Suprapubic skin (tissue), 4 donors: ENCODE measurements around the gene PTCHD1. TPM values are rescaled to one million over a fixed set of nuclear protein-coding genes. Genes with fewer than 3 reads are reported as not detected.

ENCODE experiments used
- DNase-seq, 2 donors: peaks; one replicate each; pipeline ENCODE4 v3.0.0-alpha.2; 2019; ENCODE audit warnings: low spot score in 2 of 2
- H3K27ac ChIP-seq: fragments of 200-600 bp; sonication (generic); one replicate; pipeline ENCODE4 v1.5.1; 2019
- H3K27me3 ChIP-seq: fragments of 200-600 bp; sonication (generic); one replicate; pipeline ENCODE4 v1.5.1; 2019
- H3K36me3 ChIP-seq: fragments of 200-600 bp; sonication (generic); one replicate; pipeline ENCODE4 v1.5.1; 2019
- H3K4me1 ChIP-seq: fragments of 200-600 bp; sonication (generic); one replicate; pipeline ENCODE4 v1.5.1; 2019
- H3K4me3 ChIP-seq: fragments of 200-600 bp; sonication (generic); one replicate; pipeline ENCODE4 v1.5.1; 2019; ENCODE audit warnings: mild to moderate bottlenecking
- H3K9me3 ChIP-seq: fragments of 200-600 bp; sonication (generic); one replicate; pipeline ENCODE4 v1.5.1; 2019
- EP300 ChIP-seq: sonication (generic); formaldehyde crosslinking; IDR thresholded peaks from one replicate; pipeline ENCODE4 v1.6.1; 2017; ENCODE audit warnings: antibody characterized with exemption
- POLR2A ChIP-seq, 2 donors: fragments of 450-650 bp; IDR thresholded peaks; one replicate each; pipeline ENCODE4 v1.6.1; 2017; ENCODE audit warnings: antibody characterized with exemption in 2 of 2, mild to moderate bottlenecking in 2 of 2, moderate library complexity in 2 of 2
- POLR2AphosphoS5 ChIP-seq, 3 donors: sonication (generic); formaldehyde crosslinking; IDR thresholded peaks; one replicate each; pipeline ENCODE4 v1.6.1; 2017; ENCODE audit warnings: antibody characterized with exemption in 3 of 3
- WGBS: methylation state at CpG from one replicate; pipeline ENCODE4 v1.1.5; 2018; 5-methylcytosine and 5-hydroxymethylcytosine counted together
- total RNA-seq, 4 donors: library from RNA; depleted of rRNA; stranded (reverse); fragments of >200 nt; gene quantifications; one replicate each; pipeline ENCODE4 v1.1.0, GENCODE V29; 2016
- TF ChIP-seq, protein P1 (sequence below), 2 donors: fragments of 200-600 bp in 1 of 2; fragments of 450-650 bp in 1 of 2; sonication (generic) in 1 of 2; IDR thresholded peaks; one replicate each; pipeline ENCODE4 v1.5.1; 2016 to 2019; ENCODE audit warnings: antibody characterized with exemption in 2 of 2, mild to moderate bottlenecking in 1 of 2, moderate library complexity in 1 of 2

PTCHD1 gene
- under 1 TPM in 3 of 4 donors, not detected in 1; 0.13 to 0.32 (median 0.26) TPM for total RNA-seq

DNA sequence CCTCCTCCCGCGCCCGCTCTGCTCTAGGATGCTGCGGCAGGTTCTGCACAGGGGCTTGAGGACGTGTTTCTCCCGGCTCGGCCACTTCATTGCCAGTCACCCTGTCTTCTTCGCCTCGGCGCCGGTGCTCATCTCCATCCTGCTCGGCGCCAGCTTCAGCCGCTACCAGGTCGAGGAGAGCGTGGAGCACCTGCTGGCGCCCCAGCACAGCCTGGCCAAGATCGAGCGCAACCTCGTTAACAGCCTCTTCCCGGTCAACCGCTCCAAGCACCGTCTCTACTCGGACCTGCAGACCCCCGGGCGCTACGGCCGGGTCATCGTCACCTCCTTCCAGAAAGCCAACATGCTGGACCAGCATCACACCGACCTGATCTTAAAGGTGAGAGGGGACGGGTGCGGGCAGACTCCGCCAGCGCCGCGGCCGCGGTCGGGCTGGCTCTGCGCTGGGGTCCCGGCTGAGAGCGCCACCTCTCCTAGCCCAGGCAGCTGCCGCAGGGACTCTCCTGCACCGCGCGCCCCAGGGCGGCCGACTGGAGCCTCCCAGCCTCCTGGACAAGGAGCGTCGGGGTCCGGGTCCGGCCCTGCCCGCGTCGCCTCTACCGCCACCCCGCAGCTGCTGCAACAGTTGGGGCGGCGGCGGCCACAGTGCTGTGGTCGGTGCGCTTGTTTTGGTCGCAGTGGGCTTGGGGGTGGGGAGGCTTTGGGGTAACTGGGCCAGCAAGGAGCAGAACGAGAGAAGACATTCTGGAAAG is at the start of gene PTCHD1:
PTCHD1 (plus strand) TSS at position 2 of the 752 bp plus-strand sequence; CDS start at position 29, 27 bp downstream.
- H3K27me3 ChIP-seq: peaks cover 41% of the 10 kb centered on the region

DNA sequence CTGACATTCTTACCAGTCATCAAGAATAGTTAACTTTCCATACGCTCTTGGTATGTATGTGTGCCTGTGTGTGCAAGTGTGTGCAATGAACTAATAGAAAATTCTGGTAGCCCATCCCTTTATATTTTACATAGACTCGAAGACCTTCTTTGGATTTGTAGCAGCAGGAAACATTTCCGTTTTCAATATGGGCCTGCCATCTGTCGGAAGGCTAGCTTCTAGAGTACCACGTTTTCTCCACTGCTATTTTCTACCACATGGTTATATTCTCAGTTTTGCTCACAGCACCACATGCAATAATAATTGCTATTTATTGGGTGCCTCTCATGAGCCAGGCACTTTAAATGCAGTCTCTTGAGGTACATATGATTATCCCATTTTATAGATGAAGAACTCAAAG is 47.9 kb upstream of the PTCHD1 start:
- Histone ChIP-seq H3K4me1 (no peaks in the 10 kb centered on the region), H3K27ac (no peak overlapping the region), H3K4me3 (no peak overlapping the region), H3K9me3 (no peaks in the 10 kb centered on the region), H3K27me3 (no peaks in the 10 kb centered on the region), H3K36me3 (no peaks in the 10 kb centered on the region)
- TF ChIP-seq, protein P1, sequence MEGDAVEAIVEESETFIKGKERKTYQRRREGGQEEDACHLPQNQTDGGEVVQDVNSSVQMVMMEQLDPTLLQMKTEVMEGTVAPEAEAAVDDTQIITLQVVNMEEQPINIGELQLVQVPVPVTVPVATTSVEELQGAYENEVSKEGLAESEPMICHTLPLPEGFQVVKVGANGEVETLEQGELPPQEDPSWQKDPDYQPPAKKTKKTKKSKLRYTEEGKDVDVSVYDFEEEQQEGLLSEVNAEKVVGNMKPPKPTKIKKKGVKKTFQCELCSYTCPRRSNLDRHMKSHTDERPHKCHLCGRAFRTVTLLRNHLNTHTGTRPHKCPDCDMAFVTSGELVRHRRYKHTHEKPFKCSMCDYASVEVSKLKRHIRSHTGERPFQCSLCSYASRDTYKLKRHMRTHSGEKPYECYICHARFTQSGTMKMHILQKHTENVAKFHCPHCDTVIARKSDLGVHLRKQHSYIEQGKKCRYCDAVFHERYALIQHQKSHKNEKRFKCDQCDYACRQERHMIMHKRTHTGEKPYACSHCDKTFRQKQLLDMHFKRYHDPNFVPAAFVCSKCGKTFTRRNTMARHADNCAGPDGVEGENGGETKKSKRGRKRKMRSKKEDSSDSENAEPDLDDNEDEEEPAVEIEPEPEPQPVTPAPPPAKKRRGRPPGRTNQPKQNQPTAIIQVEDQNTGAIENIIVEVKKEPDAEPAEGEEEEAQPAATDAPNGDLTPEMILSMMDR (IDR thresholded peaks at IDR 0.05): no peak
- TF ChIP-seq POLR2A (IDR thresholded peaks at IDR 0.05) (no peak), EP300 (no peak), POLR2AphosphoS5 (IDR thresholded peaks at IDR 0.05) (no peak)
- 83% methylated on average over 5 of the region's 5 CpGs for WGBS
- no peak for DNase-seq

More for the DNA sequence above, at the start of gene PTCHD1:
- TF ChIP-seq POLR2A (IDR thresholded peaks at IDR 0.05) (no peak), EP300 (no peak), POLR2AphosphoS5 (IDR thresholded peaks at IDR 0.05) (no peak)
- TF ChIP-seq, protein P1 (IDR thresholded peaks at IDR 0.05): no peak
- Histone ChIP-seq H3K27ac (no peak within 1 kb of the TSS), H3K4me1 (peaks cover 34% of the 10 kb centered on the region), H3K4me3 (peak within 1 kb of the TSS; percentile 46), H3K36me3 (no peaks in the 10 kb centered on the region), H3K9me3 (no peaks in the 10 kb centered on the region)
- 47% methylated on average over 44 of the region's 64 CpGs for WGBS
- no peak for DNase-seq

DNA sequence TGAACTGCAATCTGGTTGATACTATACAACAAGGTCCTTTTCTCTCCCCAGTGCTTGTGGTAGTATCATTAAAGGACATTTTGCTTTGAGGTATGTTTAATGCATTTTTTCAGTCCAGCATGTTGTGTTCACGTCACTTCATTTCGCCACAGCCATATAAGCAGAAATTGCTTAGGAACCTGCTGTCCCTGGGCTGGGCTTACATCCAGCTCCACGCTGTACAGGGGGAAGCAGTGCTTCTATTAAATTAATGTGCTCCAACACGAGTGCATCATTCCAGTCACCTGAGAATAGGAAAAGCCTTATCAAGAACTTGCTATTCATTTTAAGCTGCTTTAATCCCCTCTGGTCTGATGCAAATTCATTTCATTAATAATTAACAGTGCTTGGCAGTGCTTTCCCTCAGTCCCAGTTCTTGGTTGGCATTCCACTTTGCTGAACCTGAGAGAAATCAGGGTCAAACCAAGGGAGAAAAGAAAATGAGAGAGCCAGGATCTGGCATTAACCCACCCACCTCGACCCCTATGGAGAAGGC is 47.4 kb upstream of the PTCHD1 start:
- TF ChIP-seq POLR2A (IDR thresholded peaks at IDR 0.05) (no peak), POLR2AphosphoS5 (IDR thresholded peaks at IDR 0.05) (no peak), EP300 (no peak)
- TF ChIP-seq, protein P1 (IDR thresholded peaks at IDR 0.05): no peak
- H3K36me3 ChIP-seq: no peaks in the 10 kb centered on the region
- WGBS: 76% methylated on average over 5 of the region's 5 CpGs

DNA sequence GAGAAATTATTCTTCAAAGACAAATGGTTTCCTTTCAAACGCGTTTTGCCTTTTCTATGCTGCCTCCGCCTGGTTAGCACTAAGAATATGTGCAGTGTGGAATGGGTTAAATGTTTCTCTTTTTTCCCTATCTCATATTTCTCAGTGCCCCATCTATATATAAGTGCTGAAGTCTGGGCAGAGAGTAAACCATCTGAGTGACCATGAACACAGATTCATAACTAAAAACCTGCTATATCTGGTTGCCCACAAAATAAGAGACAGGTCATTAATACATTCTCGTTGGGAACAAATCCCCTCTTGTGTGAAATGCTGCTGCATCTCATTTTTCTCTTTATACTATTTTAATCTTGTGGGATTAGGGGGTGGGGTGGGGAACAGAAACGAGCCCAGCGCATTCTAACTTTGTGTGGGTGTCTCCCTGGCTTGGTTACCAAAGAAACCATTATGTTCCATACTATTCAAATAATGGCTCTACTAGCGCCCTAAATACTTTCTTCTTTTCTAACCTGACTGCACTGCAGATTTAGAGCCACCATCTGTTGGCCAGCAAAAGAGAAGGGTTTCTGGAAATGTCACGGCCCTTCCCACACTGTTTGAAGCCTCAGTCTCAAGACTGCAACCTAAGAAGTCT is 42.2 kb upstream of the PTCHD1 start:
- no peaks in the 10 kb centered on the region for H3K4me1 ChIP-seq
- TF ChIP-seq, protein P1 (IDR thresholded peaks at IDR 0.05): no peak
- TF ChIP-seq POLR2A (IDR thresholded peaks at IDR 0.05) (no peak), POLR2AphosphoS5 (IDR thresholded peaks at IDR 0.05) (no peak), EP300 (no peak)
- no peak overlapping the region for H3K4me3 ChIP-seq
- no peaks in the 10 kb centered on the region for H3K36me3 ChIP-seq
- no peak for DNase-seq
- H3K27ac ChIP-seq: no peak overlapping the region
- WGBS: 45% methylated on average over 8 of the region's 8 CpGs
- no peaks in the 10 kb centered on the region for H3K27me3 ChIP-seq
- no peaks in the 10 kb centered on the region for H3K9me3 ChIP-seq

More for the DNA sequence above, 47.4 kb upstream of the PTCHD1 start:
- Histone ChIP-seq H3K27ac (no peak overlapping the region), H3K4me3 (no peak overlapping the region), H3K4me1 (no peaks in the 10 kb centered on the region), H3K27me3 (no peaks in the 10 kb centered on the region), H3K9me3 (no peaks in the 10 kb centered on the region)
- no peak for DNase-seq
